Smooth muscle cell of the brain vasculature (primary cell): ENCODE measurements around the gene SMPX.

ENCODE experiments used
- DNase-seq: peaks from one replicate; pipeline ENCODE4 v3.0.0-alpha.2; 2012; ENCODE audit warnings: low read depth, low spot score

Gene SMPX

GRCh38 chrX:21715337-21715736 lies 42.6 kb downstream of the SMPX start:
- DNase-seq = no peak

- no peak for DNase-seq
These were observed 46.1 kb downstream of the SMPX start for GRCh38 chrX:21711848-21712197.

- DNase-seq = no peak
These were observed 46.6 kb downstream of the SMPX start for GRCh38 chrX:21711129-21711847.

- DNase-seq = no peak
These were observed 49.8 kb downstream of the SMPX start for GRCh38 chrX:21708116-21708515.

- no peak for DNase-seq
These were observed 52.7 kb downstream of the SMPX start for GRCh38 chrX:21705225-21705624.

- DNase-seq = no peak
These were observed 55.2 kb downstream of the SMPX start for GRCh38 chrX:21702725-21703124.

- DNase-seq = no peak
These were observed 56.9 kb downstream of the SMPX start for GRCh38 chrX:21700967-21701366.

GRCh38 chrX:21700275-21700674 lies 57.6 kb downstream of the SMPX start:
- no peak for DNase-seq

GRCh38 chrX:21699136-21699535 lies 58.8 kb downstream of the SMPX start:
- no peak for DNase-seq

- DNase-seq = no peak
These were observed 59.6 kb downstream of the SMPX start for GRCh38 chrX:21698272-21698671.

- DNase-seq = no peak
These were observed 66.4 kb downstream of the SMPX start for GRCh38 chrX:21691512-21692018.

- DNase-seq = no peak
These were observed 74.0 kb downstream of the SMPX start for GRCh38 chrX:21683941-21684340.

GRCh38 chrX:21678048-21678612 lies 79.8 kb downstream of the SMPX start:
- no peak for DNase-seq

GRCh38 chrX:21675931-21676330 lies 82.0 kb downstream of the SMPX start:
- no peak for DNase-seq

GRCh38 chrX:21674430-21675186 lies 83.3 kb downstream of the SMPX start:
- no peak for DNase-seq

GRCh38 chrX:21666679-21667078 lies 91.2 kb downstream of the SMPX start:
- no peak for DNase-seq

GRCh38 chrX:21666252-21666651 lies 91.7 kb downstream of the SMPX start:
- DNase-seq = no peak

GRCh38 chrX:21662761-21663160 lies 95.2 kb downstream of the SMPX start:
- DNase-seq = no peak

GRCh38 chrX:21661316-21661715 lies 96.6 kb downstream of the SMPX start:
- DNase-seq = no peak

- no peak for DNase-seq
These were observed 97.8 kb downstream of the SMPX start for GRCh38 chrX:21660156-21660555.

- DNase-seq = no peak
These were observed 98.6 kb downstream of the SMPX start for GRCh38 chrX:21659320-21659719.

- no peak for DNase-seq
These were observed 99.2 kb downstream of the SMPX start for GRCh38 chrX:21658746-21659145.
